ENCODE results near the gene TNNC2.

The TNNC2 gene

GRCh38 chr20:45792317-45793118, 34.6 kb downstream of the TNNC2 start:
- peaks cover 15 to 33% of the 10 kb centered on the region in 2 donors for H3K36me3 ChIP-seq (replicated peaks in 1 of 2; ENCODE audit: control insufficient read depth in 2 of 2, insufficient read depth in 2 of 2, low read length in 2 of 2)
- H4K91ac ChIP-seq (ENCODE audit: low read depth, low read length, poor library complexity): no peak overlapping the region
- H2AK5ac ChIP-seq (ENCODE audit: low read depth, low read length): no peak overlapping the region
- no peak overlapping the region for H3K27ac ChIP-seq (replicated peaks; ENCODE audit: low read length)
- H2BK5ac ChIP-seq (ENCODE audit: low read length): no peak overlapping the region
- H2BK12ac ChIP-seq (ENCODE audit: low read length): no peak overlapping the region
- peak overlapping the region; percentile 92 for H3K9ac ChIP-seq (ENCODE audit: low read depth, low read length, poor library complexity)
- DNase-seq (ENCODE audit: low spot score): no peak
- H3K4ac ChIP-seq (ENCODE audit: low read length): no peak overlapping the region
- peaks cover 6% of the 10 kb centered on the region for H3K79me1 ChIP-seq (ENCODE audit: low read depth, low read length)
- peak overlapping the region; percentile 90 for H2AFZ ChIP-seq (ENCODE audit: low read length)
- peaks cover 8 to 9% of the 10 kb centered on the region in 2 donors for H3K4me1 ChIP-seq (ENCODE audit: control insufficient read depth in 2 of 2, insufficient read depth in 1 of 2, low read depth in 1 of 2, low read length in 2 of 2)
- no peak overlapping the region for H3K18ac ChIP-seq (ENCODE audit: low read length)
- no peak overlapping the region for H3K14ac ChIP-seq (ENCODE audit: low read length)
- no peak overlapping the region for H3K23ac ChIP-seq (ENCODE audit: low read depth, low read length, poor library complexity)
- H3K4me2 ChIP-seq (ENCODE audit: insufficient read depth, low read length, poor library complexity, severe bottlenecking): peak overlapping the region; percentile 72
- peak overlapping the region; percentile 88 to 98 for H3K4me3 ChIP-seq (ENCODE audit: low read length in 2 of 2)
- no CpG with 5 or more reads among the region's 19 CpGs for WGBS, 2 donors (ENCODE audit: extremely low coverage in 2 of 2, insufficient read length in 2 of 2, insufficient replicate concordance in 1 of 2)
- H3K9me3 ChIP-seq (replicated peaks in 1 of 2; ENCODE audit: control insufficient read depth in 2 of 2, insufficient read depth in 1 of 2, low read depth in 1 of 2, low read length in 2 of 2): no peaks in the 10 kb centered on the region
- H2BK120ac ChIP-seq (ENCODE audit: low read depth, low read length): no peak overlapping the region
- no peak overlapping the region for H2BK15ac ChIP-seq (ENCODE audit: low read length)
- H3K27me3 ChIP-seq (ENCODE audit: control insufficient read depth in 3 of 3, insufficient read depth in 3 of 3, low read depth in 1 of 3, low read length in 3 of 3): no peaks in the 10 kb centered on the region
- no peak overlapping the region for H4K8ac ChIP-seq (ENCODE audit: low read depth, low read length)

GRCh38 chr20:45788351-45788750, 38.8 kb downstream of the TNNC2 start:
- Histone ChIP-seq H3K79me1 (ENCODE audit: low read depth, low read length) (peaks cover 6% of the 10 kb centered on the region), H3K27ac (replicated peaks; ENCODE audit: low read length) (no peak overlapping the region), H2BK15ac (ENCODE audit: low read length) (no peak overlapping the region), H3K18ac (ENCODE audit: low read length) (no peak overlapping the region), H3K14ac (ENCODE audit: low read length) (no peak overlapping the region), H4K91ac (ENCODE audit: low read depth, low read length, poor library complexity) (no peak overlapping the region), H2BK12ac (ENCODE audit: low read length) (no peak overlapping the region), H3K9ac (ENCODE audit: low read depth, low read length, poor library complexity) (no peak overlapping the region), H4K8ac (ENCODE audit: low read depth, low read length) (no peak overlapping the region), H2BK120ac (ENCODE audit: low read depth, low read length) (no peak overlapping the region), H3K4me1 (ENCODE audit: control insufficient read depth in 2 of 2, insufficient read depth in 1 of 2, low read depth in 1 of 2, low read length in 2 of 2) (peaks cover 8 to 9% of the 10 kb centered on the region in 2 donors), H3K23ac (ENCODE audit: low read depth, low read length, poor library complexity) (no peak overlapping the region), H2BK5ac (ENCODE audit: low read length) (no peak overlapping the region), H3K9me3 (replicated peaks in 1 of 2; ENCODE audit: control insufficient read depth in 2 of 2, insufficient read depth in 1 of 2, low read depth in 1 of 2, low read length in 2 of 2) (no peaks in the 10 kb centered on the region), H3K36me3 (replicated peaks in 1 of 2; ENCODE audit: control insufficient read depth in 2 of 2, insufficient read depth in 2 of 2, low read length in 2 of 2) (no peaks in the 10 kb centered on the region), H2AFZ (ENCODE audit: low read length) (no peak overlapping the region), H3K4me3 (ENCODE audit: low read length in 2 of 2) (no peak overlapping the region), H3K4me2 (ENCODE audit: insufficient read depth, low read length, poor library complexity, severe bottlenecking) (no peak overlapping the region), H3K27me3 (ENCODE audit: control insufficient read depth in 3 of 3, insufficient read depth in 3 of 3, low read depth in 1 of 3, low read length in 3 of 3) (peaks cover 0 to 2% (median 0%) of the 10 kb centered on the region in 3 experiments), H2AK5ac (ENCODE audit: low read depth, low read length) (no peak overlapping the region), H3K4ac (ENCODE audit: low read length) (no peak overlapping the region)
- no CpG with 5 or more reads among the region's 3 CpGs for WGBS, 2 donors (ENCODE audit: extremely low coverage in 2 of 2, insufficient read length in 2 of 2, insufficient replicate concordance in 1 of 2)
- no peak for DNase-seq (ENCODE audit: low spot score)

GRCh38 chr20:45783656-45784294, 43.3 kb downstream of the TNNC2 start:
- no peak overlapping the region for H2AK5ac ChIP-seq (ENCODE audit: low read depth, low read length)
- H3K27me3 ChIP-seq (ENCODE audit: control insufficient read depth in 3 of 3, insufficient read depth in 3 of 3, low read depth in 1 of 3, low read length in 3 of 3): peaks cover 0 to 15% (median 0%) of the 10 kb centered on the region in 3 experiments
- H3K4me3 ChIP-seq (ENCODE audit: low read length in 2 of 2): no peak overlapping the region
- H4K91ac ChIP-seq (ENCODE audit: low read depth, low read length, poor library complexity): no peak overlapping the region
- no peak for DNase-seq (ENCODE audit: low spot score)
- H3K23ac ChIP-seq (ENCODE audit: low read depth, low read length, poor library complexity): no peak overlapping the region
- H3K14ac ChIP-seq (ENCODE audit: low read length): no peak overlapping the region
- no peak overlapping the region for H2BK5ac ChIP-seq (ENCODE audit: low read length)
- no peak overlapping the region for H2BK120ac ChIP-seq (ENCODE audit: low read depth, low read length)
- H3K27ac ChIP-seq (replicated peaks; ENCODE audit: low read length): no peak overlapping the region
- no peaks in the 10 kb centered on the region for H3K9me3 ChIP-seq (replicated peaks in 1 of 2; ENCODE audit: control insufficient read depth in 2 of 2, insufficient read depth in 1 of 2, low read depth in 1 of 2, low read length in 2 of 2)
- no peaks in the 10 kb centered on the region for H3K4me1 ChIP-seq (ENCODE audit: control insufficient read depth in 2 of 2, insufficient read depth in 1 of 2, low read depth in 1 of 2, low read length in 2 of 2)
- no peaks in the 10 kb centered on the region for H3K36me3 ChIP-seq (replicated peaks in 1 of 2; ENCODE audit: control insufficient read depth in 2 of 2, insufficient read depth in 2 of 2, low read length in 2 of 2)
- H3K9ac ChIP-seq (ENCODE audit: low read depth, low read length, poor library complexity): no peak overlapping the region
- H3K79me1 ChIP-seq (ENCODE audit: low read depth, low read length): no peaks in the 10 kb centered on the region
- no peak overlapping the region for H2BK12ac ChIP-seq (ENCODE audit: low read length)
- H4K8ac ChIP-seq (ENCODE audit: low read depth, low read length): no peak overlapping the region
- no peak overlapping the region for H2AFZ ChIP-seq (ENCODE audit: low read length)
- WGBS, 2 donors (ENCODE audit: extremely low coverage in 2 of 2, insufficient read length in 2 of 2, insufficient replicate concordance in 1 of 2): no CpG with 5 or more reads among the region's 6 CpGs
- H3K4me2 ChIP-seq (ENCODE audit: insufficient read depth, low read length, poor library complexity, severe bottlenecking): no peak overlapping the region
- H3K18ac ChIP-seq (ENCODE audit: low read length): no peak overlapping the region
- H3K4ac ChIP-seq (ENCODE audit: low read length): no peak overlapping the region
- no peak overlapping the region for H2BK15ac ChIP-seq (ENCODE audit: low read length)

GRCh38 chr20:45782890-45783289, 44.2 kb downstream of the TNNC2 start:
- Histone ChIP-seq H3K18ac (ENCODE audit: low read length) (no peak overlapping the region), H3K9me3 (replicated peaks in 1 of 2; ENCODE audit: control insufficient read depth in 2 of 2, insufficient read depth in 1 of 2, low read depth in 1 of 2, low read length in 2 of 2) (no peaks in the 10 kb centered on the region), H4K91ac (ENCODE audit: low read depth, low read length, poor library complexity) (no peak overlapping the region), H2BK5ac (ENCODE audit: low read length) (no peak overlapping the region), H3K14ac (ENCODE audit: low read length) (no peak overlapping the region), H3K27me3 (ENCODE audit: control insufficient read depth in 3 of 3, insufficient read depth in 3 of 3, low read depth in 1 of 3, low read length in 3 of 3) (peaks cover 0 to 15% (median 0%) of the 10 kb centered on the region in 3 experiments), H3K4ac (ENCODE audit: low read length) (no peak overlapping the region), H2BK12ac (ENCODE audit: low read length) (no peak overlapping the region), H3K4me3 (ENCODE audit: low read length in 2 of 2) (no peak overlapping the region), H3K36me3 (replicated peaks in 1 of 2; ENCODE audit: control insufficient read depth in 2 of 2, insufficient read depth in 2 of 2, low read length in 2 of 2) (no peaks in the 10 kb centered on the region), H2BK120ac (ENCODE audit: low read depth, low read length) (no peak overlapping the region), H3K4me2 (ENCODE audit: insufficient read depth, low read length, poor library complexity, severe bottlenecking) (no peak overlapping the region), H2BK15ac (ENCODE audit: low read length) (no peak overlapping the region), H2AFZ (ENCODE audit: low read length) (no peak overlapping the region), H2AK5ac (ENCODE audit: low read depth, low read length) (no peak overlapping the region), H3K9ac (ENCODE audit: low read depth, low read length, poor library complexity) (no peak overlapping the region), H3K4me1 (ENCODE audit: control insufficient read depth in 2 of 2, insufficient read depth in 1 of 2, low read depth in 1 of 2, low read length in 2 of 2) (no peaks in the 10 kb centered on the region), H3K79me1 (ENCODE audit: low read depth, low read length) (no peaks in the 10 kb centered on the region), H3K27ac (replicated peaks; ENCODE audit: low read length) (no peak overlapping the region), H4K8ac (ENCODE audit: low read depth, low read length) (no peak overlapping the region), H3K23ac (ENCODE audit: low read depth, low read length, poor library complexity) (no peak overlapping the region)
- no peak for DNase-seq (ENCODE audit: low spot score)
- no CpG with 5 or more reads among the region's 4 CpGs for WGBS, 2 donors (ENCODE audit: extremely low coverage in 2 of 2, insufficient read length in 2 of 2, insufficient replicate concordance in 1 of 2)

Measured in neuronal stem cell (in vitro differentiated cells).